ENCODE results near the gene NUP210L.

DNA sequence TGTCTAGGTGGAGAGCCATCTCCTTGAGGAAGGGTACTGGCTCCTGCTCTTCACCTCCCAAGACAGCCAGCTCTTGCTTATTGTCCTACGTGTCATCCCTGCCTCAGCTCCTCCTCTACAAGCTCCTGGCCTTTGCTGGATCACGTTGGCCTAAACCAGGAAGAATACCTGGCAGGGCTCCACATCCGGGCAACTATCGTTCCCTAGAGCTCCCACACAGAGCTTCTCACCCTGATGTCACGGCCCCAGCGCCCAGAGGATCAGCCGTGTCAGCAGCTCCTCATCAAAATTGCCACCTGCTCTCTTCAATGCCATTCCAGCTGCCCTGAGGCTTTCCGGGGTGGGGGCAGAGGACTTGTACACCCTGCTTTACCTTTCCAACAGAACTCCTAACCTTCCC is 38.9 kb upstream of the NUP210L start:
- TF ChIP-seq, protein P1, sequence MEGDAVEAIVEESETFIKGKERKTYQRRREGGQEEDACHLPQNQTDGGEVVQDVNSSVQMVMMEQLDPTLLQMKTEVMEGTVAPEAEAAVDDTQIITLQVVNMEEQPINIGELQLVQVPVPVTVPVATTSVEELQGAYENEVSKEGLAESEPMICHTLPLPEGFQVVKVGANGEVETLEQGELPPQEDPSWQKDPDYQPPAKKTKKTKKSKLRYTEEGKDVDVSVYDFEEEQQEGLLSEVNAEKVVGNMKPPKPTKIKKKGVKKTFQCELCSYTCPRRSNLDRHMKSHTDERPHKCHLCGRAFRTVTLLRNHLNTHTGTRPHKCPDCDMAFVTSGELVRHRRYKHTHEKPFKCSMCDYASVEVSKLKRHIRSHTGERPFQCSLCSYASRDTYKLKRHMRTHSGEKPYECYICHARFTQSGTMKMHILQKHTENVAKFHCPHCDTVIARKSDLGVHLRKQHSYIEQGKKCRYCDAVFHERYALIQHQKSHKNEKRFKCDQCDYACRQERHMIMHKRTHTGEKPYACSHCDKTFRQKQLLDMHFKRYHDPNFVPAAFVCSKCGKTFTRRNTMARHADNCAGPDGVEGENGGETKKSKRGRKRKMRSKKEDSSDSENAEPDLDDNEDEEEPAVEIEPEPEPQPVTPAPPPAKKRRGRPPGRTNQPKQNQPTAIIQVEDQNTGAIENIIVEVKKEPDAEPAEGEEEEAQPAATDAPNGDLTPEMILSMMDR (IDR thresholded peaks at IDR 0.05 in 2 of 3, conservative IDR thresholded peaks at IDR 0.05 in 1 of 3; ENCODE audit: borderline replicate concordance in 1 of 3, insufficient read depth in 1 of 3, low read depth in 2 of 3, low read length in 2 of 3) = no peak
- TF ChIP-seq EZH2 (IDR thresholded peaks at IDR 0.05) (no peak), POLR2A (IDR thresholded peaks at IDR 0.05; ENCODE audit: borderline replicate concordance, extremely low read depth, insufficient read depth, insufficient read length) (no peak), RAD21 (IDR thresholded peaks at IDR 0.05; ENCODE audit: low read depth) (no peak)
- TF ChIP-seq, protein P2, sequence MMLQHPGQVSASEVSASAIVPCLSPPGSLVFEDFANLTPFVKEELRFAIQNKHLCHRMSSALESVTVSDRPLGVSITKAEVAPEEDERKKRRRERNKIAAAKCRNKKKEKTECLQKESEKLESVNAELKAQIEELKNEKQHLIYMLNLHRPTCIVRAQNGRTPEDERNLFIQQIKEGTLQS (IDR thresholded peaks at IDR 0.05) = no peak
